ENCODE data around the gene UNC5CL.

DNA sequence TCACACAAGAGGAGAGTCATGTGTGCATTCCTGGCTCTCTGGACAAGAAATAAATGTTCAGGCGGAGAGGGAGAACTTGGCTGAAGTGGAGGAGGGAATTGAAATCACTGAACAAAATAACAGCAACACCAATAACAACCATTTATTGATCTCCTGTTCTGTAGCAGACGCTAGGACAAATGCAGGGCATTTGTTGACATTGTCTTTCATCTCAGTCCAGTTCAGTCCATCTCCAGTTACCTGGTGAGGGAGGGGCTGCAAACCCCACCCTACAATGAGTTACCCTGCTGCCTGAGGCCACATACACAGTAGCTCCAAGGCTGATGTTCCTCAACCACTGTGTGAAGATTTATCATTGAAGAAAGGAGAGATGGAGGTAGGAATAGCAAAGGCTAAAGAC lies 27.3 kb downstream of the UNC5CL start:
- TF ChIP-seq, protein P1, sequence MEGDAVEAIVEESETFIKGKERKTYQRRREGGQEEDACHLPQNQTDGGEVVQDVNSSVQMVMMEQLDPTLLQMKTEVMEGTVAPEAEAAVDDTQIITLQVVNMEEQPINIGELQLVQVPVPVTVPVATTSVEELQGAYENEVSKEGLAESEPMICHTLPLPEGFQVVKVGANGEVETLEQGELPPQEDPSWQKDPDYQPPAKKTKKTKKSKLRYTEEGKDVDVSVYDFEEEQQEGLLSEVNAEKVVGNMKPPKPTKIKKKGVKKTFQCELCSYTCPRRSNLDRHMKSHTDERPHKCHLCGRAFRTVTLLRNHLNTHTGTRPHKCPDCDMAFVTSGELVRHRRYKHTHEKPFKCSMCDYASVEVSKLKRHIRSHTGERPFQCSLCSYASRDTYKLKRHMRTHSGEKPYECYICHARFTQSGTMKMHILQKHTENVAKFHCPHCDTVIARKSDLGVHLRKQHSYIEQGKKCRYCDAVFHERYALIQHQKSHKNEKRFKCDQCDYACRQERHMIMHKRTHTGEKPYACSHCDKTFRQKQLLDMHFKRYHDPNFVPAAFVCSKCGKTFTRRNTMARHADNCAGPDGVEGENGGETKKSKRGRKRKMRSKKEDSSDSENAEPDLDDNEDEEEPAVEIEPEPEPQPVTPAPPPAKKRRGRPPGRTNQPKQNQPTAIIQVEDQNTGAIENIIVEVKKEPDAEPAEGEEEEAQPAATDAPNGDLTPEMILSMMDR (IDR thresholded peaks at IDR 0.05) = no peak
- no peak for TF ChIP-seq EZH2 (IDR thresholded peaks at IDR 0.05; ENCODE audit: borderline replicate concordance, insufficient read depth, low read depth, low read length, poor library complexity, severe bottlenecking)
